K562 (cell line): ENCODE measurements around the gene NR0B2. TPM values are rescaled to one million over a fixed set of nuclear protein-coding genes. Genes with fewer than 3 reads are reported as not detected.

Experiments
- EGR1 ChIP-seq: fragments of 450-650 bp; conservative IDR thresholded peaks from 2 replicates; pipeline ENCODE4 v1.6.1; 2017; ENCODE audit warnings: mild to moderate bottlenecking
- KLF10 ChIP-seq: fragments of 250-450 bp; sonication (Bioruptor Pico); IDR thresholded peaks from 2 replicates; pipeline ENCODE4 v1.6.1; 2021; ENCODE audit warnings: matching md5 sums
- SRSF1 ChIP-seq: fragments of 200-400 bp; formaldehyde crosslinking; IDR thresholded peaks from 2 replicates; pipeline ENCODE4 v1.6.1; 2017; ENCODE audit warnings: mild to moderate bottlenecking, low read depth, low read length, moderate library complexity
- ZNF217 ChIP-seq: sonication (generic); formaldehyde crosslinking; IDR thresholded peaks from 2 replicates; pipeline ENCODE4 v1.8.0; 2022; ENCODE audit warnings: mild to moderate bottlenecking, missing genetic modification reagents
- ZNF785 ChIP-seq: fragments of 250-450 bp; sonication (Bioruptor Pico); IDR thresholded peaks from 2 replicates; pipeline ENCODE4 v1.4.0; 2020; ENCODE audit warnings: mild to moderate bottlenecking
- polyA plus RNA-seq, 8 experiments: library from polyadenylated mRNA; depleted of rRNA in 4 of 8; stranded (reverse) in 5 of 8; unstranded in 3 of 8; fragments of >200 nt; fragmentation: Nextera tagmentation in 2 of 8; fragmentation: Illumina TruSeq in 1 of 8; extraction: Ambion mirVana in 2 of 8; extraction: Trizol in 1 of 8; gene quantifications; 2 replicates each; pipeline versions ENCODE4 v1.2.1 to v1.2.3, GENCODE V29; 2011 to 2014; ENCODE audit warnings: inconsistent platforms in 1 of 8, missing spikeins in 1 of 8
- total RNA-seq, 7 experiments: library from RNA; depleted of rRNA in 6 of 7; stranded (reverse); fragments of >200 nt in 6 of 7; fragmentation: Illumina TruSeq in 2 of 7; extraction: Trizol in 2 of 7; gene quantifications; 2 replicates each; pipeline versions ENCODE4 v1.2.1 to v1.2.3, GENCODE V29; 2011 to 2021; ENCODE audit warnings: low replicate concordance in 1 of 7
- TF ChIP-seq, protein P1 (sequence below), 2 experiments: fragments of 450-650 bp; IDR thresholded peaks; 2 replicates each; pipeline ENCODE4 v1.6.1; 2018; ENCODE audit warnings: mild to moderate bottlenecking in 2 of 2, low read depth in 1 of 2; ENCODE audit not compliant: partially characterized antibody in 2 of 2
- TF ChIP-seq, protein P2 (sequence below): fragments of 450-650 bp; IDR thresholded peaks from 2 replicates; pipeline ENCODE4 v1.6.1; 2016; ENCODE audit warnings: mild to moderate bottlenecking, moderate library complexity
- TF ChIP-seq, protein P3 (sequence below): fragments of 250-450 bp; sonication (Bioruptor Pico); IDR thresholded peaks from 2 replicates; pipeline ENCODE4 v1.8.0; 2022; ENCODE audit warnings: moderate library complexity, mild to moderate bottlenecking, inconsistent platforms
- TF ChIP-seq, protein P4 (sequence below): fragments of 450-650 bp; IDR thresholded peaks from one replicate; pipeline ENCODE4 v1.6.1; 2018; ENCODE audit warnings: mild to moderate bottlenecking, moderate library complexity; ENCODE audit not compliant: partially characterized antibody

Gene NR0B2
- total and polyA plus RNA-seq, 9 of the 15 experiments (the other 6 are each of a cell fraction or from before 2014, with no cell fraction given): not detected

DNA sequence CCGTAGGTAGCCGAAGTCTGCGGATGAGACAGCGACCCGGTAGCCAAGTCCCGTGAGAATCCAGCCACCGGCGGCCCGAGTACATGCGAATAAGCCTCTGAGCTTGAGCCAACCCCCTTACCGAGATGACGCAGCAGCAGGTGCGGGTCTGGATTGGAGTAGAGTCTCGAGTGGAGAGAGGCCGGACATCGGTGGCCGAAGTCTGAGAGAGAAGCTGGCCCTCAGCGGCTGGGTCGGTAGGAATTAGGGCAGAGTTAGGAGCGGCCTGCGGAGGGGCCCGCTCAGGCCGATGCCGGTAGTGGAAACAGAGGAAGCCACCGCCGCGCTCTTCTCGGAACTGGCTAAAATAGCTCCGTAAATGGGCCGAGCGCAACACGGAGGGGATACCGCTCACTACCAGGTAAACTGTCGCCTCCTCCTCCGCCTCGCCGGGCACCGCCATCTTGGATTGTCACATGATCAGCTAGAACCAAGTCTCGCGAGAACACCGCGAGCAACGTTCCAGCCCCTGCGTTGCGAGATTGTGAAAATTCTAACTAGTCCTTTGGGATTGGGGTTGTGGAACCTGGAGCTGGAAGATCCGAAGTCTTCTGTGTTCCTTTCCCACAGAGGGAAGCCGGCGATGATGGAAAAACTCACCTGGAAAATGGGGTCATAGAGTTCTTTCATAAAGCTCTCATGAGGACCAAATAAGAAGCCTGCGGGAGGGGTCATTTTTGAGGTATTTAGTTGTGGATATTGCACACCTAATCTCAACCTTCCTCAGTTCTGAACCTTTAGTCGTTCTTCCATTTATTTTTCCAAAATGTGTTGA lies 13.6 kb downstream of the NR0B2 start, which contains the start of gene GPATCH3 (continued):
- TF ChIP-seq, protein P1, sequence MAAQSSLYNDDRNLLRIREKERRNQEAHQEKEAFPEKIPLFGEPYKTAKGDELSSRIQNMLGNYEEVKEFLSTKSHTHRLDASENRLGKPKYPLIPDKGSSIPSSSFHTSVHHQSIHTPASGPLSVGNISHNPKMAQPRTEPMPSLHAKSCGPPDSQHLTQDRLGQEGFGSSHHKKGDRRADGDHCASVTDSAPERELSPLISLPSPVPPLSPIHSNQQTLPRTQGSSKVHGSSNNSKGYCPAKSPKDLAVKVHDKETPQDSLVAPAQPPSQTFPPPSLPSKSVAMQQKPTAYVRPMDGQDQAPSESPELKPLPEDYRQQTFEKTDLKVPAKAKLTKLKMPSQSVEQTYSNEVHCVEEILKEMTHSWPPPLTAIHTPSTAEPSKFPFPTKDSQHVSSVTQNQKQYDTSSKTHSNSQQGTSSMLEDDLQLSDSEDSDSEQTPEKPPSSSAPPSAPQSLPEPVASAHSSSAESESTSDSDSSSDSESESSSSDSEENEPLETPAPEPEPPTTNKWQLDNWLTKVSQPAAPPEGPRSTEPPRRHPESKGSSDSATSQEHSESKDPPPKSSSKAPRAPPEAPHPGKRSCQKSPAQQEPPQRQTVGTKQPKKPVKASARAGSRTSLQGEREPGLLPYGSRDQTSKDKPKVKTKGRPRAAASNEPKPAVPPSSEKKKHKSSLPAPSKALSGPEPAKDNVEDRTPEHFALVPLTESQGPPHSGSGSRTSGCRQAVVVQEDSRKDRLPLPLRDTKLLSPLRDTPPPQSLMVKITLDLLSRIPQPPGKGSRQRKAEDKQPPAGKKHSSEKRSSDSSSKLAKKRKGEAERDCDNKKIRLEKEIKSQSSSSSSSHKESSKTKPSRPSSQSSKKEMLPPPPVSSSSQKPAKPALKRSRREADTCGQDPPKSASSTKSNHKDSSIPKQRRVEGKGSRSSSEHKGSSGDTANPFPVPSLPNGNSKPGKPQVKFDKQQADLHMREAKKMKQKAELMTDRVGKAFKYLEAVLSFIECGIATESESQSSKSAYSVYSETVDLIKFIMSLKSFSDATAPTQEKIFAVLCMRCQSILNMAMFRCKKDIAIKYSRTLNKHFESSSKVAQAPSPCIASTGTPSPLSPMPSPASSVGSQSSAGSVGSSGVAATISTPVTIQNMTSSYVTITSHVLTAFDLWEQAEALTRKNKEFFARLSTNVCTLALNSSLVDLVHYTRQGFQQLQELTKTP (IDR thresholded peaks at IDR 0.05; ENCODE audit: low read depth in 1 of 2, partially characterized antibody in 2 of 2): peak; percentile 65 to 96
- TF ChIP-seq KLF10 (CRISPR knock-in tag): no peak
- TF ChIP-seq, protein P2, sequence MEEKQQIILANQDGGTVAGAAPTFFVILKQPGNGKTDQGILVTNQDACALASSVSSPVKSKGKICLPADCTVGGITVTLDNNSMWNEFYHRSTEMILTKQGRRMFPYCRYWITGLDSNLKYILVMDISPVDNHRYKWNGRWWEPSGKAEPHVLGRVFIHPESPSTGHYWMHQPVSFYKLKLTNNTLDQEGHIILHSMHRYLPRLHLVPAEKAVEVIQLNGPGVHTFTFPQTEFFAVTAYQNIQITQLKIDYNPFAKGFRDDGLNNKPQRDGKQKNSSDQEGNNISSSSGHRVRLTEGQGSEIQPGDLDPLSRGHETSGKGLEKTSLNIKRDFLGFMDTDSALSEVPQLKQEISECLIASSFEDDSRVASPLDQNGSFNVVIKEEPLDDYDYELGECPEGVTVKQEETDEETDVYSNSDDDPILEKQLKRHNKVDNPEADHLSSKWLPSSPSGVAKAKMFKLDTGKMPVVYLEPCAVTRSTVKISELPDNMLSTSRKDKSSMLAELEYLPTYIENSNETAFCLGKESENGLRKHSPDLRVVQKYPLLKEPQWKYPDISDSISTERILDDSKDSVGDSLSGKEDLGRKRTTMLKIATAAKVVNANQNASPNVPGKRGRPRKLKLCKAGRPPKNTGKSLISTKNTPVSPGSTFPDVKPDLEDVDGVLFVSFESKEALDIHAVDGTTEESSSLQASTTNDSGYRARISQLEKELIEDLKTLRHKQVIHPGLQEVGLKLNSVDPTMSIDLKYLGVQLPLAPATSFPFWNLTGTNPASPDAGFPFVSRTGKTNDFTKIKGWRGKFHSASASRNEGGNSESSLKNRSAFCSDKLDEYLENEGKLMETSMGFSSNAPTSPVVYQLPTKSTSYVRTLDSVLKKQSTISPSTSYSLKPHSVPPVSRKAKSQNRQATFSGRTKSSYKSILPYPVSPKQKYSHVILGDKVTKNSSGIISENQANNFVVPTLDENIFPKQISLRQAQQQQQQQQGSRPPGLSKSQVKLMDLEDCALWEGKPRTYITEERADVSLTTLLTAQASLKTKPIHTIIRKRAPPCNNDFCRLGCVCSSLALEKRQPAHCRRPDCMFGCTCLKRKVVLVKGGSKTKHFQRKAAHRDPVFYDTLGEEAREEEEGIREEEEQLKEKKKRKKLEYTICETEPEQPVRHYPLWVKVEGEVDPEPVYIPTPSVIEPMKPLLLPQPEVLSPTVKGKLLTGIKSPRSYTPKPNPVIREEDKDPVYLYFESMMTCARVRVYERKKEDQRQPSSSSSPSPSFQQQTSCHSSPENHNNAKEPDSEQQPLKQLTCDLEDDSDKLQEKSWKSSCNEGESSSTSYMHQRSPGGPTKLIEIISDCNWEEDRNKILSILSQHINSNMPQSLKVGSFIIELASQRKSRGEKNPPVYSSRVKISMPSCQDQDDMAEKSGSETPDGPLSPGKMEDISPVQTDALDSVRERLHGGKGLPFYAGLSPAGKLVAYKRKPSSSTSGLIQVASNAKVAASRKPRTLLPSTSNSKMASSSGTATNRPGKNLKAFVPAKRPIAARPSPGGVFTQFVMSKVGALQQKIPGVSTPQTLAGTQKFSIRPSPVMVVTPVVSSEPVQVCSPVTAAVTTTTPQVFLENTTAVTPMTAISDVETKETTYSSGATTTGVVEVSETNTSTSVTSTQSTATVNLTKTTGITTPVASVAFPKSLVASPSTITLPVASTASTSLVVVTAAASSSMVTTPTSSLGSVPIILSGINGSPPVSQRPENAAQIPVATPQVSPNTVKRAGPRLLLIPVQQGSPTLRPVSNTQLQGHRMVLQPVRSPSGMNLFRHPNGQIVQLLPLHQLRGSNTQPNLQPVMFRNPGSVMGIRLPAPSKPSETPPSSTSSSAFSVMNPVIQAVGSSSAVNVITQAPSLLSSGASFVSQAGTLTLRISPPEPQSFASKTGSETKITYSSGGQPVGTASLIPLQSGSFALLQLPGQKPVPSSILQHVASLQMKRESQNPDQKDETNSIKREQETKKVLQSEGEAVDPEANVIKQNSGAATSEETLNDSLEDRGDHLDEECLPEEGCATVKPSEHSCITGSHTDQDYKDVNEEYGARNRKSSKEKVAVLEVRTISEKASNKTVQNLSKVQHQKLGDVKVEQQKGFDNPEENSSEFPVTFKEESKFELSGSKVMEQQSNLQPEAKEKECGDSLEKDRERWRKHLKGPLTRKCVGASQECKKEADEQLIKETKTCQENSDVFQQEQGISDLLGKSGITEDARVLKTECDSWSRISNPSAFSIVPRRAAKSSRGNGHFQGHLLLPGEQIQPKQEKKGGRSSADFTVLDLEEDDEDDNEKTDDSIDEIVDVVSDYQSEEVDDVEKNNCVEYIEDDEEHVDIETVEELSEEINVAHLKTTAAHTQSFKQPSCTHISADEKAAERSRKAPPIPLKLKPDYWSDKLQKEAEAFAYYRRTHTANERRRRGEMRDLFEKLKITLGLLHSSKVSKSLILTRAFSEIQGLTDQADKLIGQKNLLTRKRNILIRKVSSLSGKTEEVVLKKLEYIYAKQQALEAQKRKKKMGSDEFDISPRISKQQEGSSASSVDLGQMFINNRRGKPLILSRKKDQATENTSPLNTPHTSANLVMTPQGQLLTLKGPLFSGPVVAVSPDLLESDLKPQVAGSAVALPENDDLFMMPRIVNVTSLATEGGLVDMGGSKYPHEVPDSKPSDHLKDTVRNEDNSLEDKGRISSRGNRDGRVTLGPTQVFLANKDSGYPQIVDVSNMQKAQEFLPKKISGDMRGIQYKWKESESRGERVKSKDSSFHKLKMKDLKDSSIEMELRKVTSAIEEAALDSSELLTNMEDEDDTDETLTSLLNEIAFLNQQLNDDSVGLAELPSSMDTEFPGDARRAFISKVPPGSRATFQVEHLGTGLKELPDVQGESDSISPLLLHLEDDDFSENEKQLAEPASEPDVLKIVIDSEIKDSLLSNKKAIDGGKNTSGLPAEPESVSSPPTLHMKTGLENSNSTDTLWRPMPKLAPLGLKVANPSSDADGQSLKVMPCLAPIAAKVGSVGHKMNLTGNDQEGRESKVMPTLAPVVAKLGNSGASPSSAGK: no peak; the same call in 1 of the 2 replicates
- TF ChIP-seq, protein P3, sequence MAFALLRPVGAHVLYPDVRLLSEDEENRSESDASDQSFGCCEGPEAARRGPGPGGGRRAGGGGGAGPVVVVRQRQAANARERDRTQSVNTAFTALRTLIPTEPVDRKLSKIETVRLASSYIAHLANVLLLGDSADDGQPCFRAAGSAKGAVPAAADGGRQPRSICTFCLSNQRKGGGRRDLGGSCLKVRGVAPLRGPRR (CRISPR knock-in tag): no peak; the same call in 1 of the 2 replicates
- peak; percentile 51 for TF ChIP-seq EGR1
- no peak for TF ChIP-seq SRSF1
- no peak for TF ChIP-seq ZNF785 (CRISPR knock-in tag)
- TF ChIP-seq, protein P4, sequence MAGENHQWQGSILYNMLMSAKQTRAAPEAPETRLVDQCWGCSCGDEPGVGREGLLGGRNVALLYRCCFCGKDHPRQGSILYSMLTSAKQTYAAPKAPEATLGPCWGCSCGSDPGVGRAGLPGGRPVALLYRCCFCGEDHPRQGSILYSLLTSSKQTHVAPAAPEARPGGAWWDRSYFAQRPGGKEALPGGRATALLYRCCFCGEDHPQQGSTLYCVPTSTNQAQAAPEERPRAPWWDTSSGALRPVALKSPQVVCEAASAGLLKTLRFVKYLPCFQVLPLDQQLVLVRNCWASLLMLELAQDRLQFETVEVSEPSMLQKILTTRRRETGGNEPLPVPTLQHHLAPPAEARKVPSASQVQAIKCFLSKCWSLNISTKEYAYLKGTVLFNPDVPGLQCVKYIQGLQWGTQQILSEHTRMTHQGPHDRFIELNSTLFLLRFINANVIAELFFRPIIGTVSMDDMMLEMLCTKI: no peak
- no peak for TF ChIP-seq ZNF217 (CRISPR knock-in tag)
